NCI-H1048 (cell line): ENCODE measurements around the gene ENTPD7.
A peak's percentile ranks its signal among the peaks of the same experiment; 100 is the strongest.
"Not testable (repeated sequence)": the region's sequence is repeated elsewhere in the genome, so short reads cannot be mapped to it uniquely, and the experiment has no call there.

Experiments
- DNase-seq: peaks from one replicate; lab custom pipeline; 2025; lab: John Stamatoyannopoulos, UW

The ENTPD7 gene

GRCh38 chr10:99685597-99685967, 26.3 kb downstream of the ENTPD7 start:
- DNase-seq: no peak

- no peak for DNase-seq
Measured at GRCh38 chr10:99689461-99689860, 30.2 kb downstream of the ENTPD7 start.

DNA sequence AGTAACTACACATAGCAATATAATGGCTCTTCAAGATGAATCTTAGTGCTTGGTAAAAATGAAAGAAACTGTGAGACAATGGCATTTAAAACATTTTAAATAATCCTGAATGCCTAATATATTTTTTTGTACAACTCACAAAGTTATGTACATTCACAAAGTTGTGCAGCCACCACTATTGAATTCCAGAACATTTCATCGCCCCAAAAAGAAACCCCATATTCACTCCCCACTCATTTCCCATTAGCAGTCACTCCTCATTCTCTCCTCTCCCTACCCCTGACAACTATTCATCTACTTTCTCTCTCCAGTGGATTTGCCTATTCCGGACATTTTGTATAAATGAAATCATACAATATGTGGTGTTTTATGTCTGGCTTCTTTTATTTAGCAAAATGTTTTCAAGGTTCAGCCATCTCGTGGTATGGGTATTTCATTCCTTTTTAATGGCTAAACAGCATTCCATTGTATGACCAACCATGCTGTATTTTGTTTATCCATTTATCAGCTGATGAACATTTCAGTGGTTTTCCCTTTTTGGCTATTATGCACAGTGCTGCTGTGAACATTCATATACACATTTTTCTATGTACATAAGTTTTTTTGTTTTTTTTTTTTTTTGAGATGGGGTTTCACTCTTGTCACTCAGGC, 34.7 kb downstream of the ENTPD7 start:
- DNase-seq: no peak

DNA sequence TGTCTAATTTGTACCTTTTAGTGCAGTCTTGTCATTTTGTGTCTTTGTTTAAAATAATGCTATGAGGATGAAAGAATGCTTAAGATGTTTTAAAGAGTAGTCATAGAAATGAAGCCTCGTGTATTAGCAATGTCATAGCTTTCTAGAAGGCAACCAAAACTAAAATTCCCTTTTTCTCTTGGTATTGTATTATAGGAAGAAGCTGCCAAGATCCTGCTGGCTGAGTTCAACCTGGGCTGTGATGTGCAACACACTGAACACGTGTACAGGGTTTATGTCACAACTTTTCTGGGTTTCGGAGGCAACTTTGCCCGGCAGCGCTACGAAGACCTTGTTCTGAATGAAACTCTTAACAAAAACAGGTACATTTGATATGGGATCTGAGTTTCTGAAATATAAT, 36.5 kb downstream of the ENTPD7 start:
- no peak for DNase-seq

DNA sequence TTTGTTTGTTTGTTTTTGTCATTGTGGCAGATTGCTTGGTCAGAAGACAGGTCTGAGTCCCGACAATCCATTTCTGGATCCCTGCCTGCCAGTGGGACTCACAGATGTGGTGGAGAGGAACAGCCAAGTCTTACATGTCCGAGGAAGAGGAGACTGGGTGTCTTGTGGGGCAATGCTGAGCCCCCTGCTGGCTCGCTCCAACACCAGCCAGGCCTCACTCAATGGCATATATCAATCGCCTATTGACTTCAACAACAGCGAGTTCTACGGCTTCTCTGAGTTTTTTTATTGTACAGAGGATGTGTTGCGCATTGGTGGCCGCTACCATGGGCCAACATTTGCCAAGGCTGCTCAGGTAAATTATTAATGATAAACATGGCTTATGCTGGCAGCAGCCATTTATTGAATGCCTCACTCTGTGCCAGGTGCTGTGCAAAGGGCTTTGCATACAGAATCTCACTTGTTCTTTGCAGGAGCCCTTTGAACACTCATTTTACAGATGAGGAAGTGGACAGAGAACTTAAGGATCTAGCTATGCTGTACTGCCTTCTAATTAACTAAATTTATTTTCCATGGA, 39.3 kb downstream of the ENTPD7 start:
- DNase-seq: no peak

- no peak for DNase-seq
Measured at GRCh38 chr10:99700649-99701048, 41.3 kb downstream of the ENTPD7 start.

- no peak for DNase-seq
Measured at GRCh38 chr10:99708428-99709012, 49.2 kb downstream of the ENTPD7 start.

DNA sequence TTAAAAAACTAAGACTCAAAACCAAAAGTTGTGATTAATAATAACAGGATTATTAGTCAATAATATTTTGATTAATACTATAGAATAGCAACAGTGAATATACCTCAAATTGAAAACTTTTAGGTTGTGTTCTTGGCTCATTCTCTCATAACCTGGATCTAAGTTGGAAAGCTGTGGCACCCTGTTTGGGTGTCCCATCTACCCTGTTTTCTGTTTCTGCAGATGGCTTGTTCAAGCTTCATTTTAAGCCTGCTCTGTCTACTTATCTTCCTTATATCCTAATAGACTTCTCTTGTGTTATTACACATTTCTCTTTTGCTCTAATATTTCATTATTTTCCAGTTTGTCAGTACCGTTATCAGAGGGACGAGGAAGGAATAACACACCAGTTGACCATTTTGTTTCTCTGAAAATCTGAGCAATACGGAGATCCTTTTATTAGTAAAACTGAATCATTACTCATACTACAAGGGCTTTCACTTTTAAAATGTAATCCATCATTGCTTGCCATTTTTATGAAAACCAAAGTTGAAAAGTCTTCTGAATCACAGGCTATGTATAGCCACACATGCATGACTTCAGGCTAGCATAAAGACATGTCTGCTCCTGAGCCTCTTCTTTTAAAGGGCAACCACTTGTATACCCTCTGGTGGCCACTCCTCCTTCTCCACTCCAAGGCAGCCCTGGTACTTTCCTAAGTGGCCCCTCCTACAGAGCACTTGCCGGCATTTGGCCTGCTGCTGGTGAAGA, 50.3 kb downstream of the ENTPD7 start:
- DNase-seq: no peak

- DNase-seq: peak; percentile 13
Measured at GRCh38 chr10:99711129-99711719, 51.9 kb downstream of the ENTPD7 start.

DNA sequence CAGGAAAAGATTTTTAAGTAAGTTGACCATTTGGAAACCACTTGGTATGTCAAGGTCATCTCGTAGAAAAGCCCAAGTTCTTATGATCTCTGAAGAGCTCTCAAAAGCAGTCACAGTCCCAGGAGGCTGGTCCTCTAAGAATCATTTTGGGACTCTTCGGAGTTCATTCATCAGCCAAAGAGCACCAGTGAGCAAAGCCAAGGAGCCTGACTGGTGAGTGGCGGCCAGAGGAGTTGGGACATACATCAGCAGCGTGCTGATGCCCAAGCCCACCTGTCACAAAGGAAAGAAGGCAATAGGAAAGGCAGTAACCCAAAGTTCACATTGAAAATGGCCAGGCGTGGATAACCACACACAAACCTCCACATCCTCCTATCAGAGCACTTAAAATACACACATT, 55.1 kb downstream of the ENTPD7 start:
- DNase-seq: no peak

DNA sequence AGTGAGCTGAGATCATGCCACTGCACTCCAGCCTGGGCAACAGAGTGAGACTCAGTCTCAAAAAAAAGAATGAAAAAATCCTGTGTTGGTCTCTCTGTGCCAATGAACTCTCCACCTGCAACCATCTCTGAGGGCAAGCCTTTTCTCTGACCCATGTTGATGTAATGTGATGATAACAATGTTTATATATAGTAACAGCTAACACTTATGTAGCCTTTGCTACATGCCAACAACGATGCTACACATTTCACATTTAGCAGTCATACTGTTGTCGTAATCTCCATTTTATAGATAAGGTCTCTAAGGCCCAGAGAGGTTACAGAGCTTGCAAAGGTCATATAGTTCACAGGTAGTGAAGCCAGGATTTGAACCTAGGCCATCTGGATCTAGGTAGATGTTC, 61.1 kb downstream of the ENTPD7 start:
- no peak for DNase-seq

GRCh38 chr10:99730026-99730425, 70.7 kb downstream of the ENTPD7 start:
- DNase-seq: no peak

DNA sequence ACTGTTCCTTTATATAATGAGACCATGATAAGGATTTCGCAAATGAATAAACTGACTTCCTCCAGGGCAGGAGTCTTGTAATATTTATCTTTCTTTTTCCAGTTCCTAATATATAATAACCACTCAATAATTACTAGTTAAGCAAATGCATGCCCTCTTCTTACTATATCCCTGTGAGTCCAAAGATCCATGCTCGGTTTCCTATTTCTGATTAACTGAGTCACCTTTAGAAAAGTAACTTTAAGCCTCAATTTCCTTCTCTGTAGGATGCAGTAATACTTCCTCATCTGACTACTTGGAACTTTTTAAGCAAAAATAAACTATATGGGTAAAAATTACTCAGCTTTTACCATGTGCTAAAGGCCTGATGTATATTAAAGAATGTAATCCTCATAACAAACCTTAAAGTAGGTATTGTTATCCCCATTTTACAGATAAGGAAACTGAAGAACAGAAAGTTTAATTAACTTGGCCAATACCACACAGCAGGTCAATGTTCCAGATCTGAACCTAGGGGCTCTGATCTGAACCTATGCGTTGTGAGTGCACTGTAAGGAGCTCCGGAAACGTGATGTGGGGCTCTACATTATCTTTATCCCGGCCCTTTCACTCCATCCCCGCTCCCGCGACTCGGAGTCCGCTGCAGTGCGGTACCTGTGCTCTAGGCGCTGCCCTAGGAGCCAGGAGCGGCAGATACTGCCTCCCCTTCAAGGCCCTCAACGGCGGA, 72.2 kb downstream of the ENTPD7 start:
- no peak for DNase-seq

DNA sequence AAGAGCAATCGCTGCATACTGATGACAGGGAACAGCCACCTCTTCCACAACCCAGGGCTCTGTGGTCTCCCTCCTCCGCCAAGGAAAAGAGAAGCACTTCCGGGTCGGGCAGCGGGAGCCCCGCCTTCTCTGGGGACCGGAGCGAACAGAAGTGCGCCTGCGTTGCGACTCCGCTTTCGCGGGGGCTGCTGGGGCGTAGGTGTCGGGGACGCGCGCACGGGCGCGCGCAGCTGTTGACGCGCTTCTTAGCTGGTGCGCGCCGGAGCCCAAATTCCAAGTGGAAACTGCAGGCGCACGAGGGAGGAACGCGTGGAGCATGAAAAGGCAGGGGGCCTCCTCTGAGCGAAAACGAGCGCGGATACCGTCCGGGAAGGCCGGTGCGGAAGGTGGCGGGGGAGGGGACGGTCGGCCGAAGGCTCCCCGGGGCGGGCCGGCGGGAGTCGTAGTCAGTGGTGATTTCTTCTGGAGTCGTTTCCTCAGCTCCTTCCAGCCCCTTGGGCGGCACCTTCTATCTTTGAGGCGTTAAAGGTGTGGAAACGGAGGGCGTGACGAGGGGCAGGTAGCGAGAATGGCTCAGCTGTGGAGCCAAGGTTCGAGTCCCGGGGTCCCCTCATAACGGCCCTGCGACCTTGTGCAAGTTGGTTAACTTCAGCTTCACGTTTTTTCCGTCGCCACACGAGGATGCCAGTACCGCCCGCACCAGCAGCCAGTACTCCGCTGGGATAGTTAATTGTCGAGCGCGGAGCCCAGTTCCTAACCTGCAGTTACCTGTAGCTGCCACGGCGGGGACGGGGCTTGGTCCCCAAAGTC, 72.9 kb downstream of the ENTPD7 start, which contains the start of the genes COX15 and CUTC:
COX15 (minus strand) TSS at position 95 of the 810 bp plus-strand sequence; CDS start at position 17, 78 bp downstream.
CUTC (plus strand) TSS at position 202 of the 810 bp plus-strand sequence; CDS start at position 317, 115 bp downstream.
- peak; percentile 85 for DNase-seq

GRCh38 chr10:99733366-99733765, 74.1 kb downstream of the ENTPD7 start:
- no peak for DNase-seq

DNA sequence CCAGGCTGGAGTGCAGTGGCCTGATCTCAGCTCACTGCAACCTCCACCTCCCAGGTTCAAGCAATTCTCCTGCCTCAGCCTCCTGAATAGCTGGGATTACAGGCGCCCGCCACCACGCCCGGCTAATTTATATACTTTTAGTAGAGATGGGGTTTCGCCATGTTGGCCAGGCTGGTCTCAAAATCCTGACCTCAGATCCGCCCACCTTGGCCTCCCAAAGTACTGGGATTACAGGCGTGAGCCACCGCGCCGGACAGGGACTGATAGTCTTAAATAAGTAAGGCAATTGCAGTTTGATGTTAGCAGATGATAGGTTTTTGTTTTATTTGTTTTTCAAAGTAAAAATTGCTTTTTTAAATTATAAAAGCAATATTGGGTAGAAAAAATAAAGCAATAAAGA, 74.8 kb downstream of the ENTPD7 start:
- not testable (repeated sequence) for DNase-seq

DNA sequence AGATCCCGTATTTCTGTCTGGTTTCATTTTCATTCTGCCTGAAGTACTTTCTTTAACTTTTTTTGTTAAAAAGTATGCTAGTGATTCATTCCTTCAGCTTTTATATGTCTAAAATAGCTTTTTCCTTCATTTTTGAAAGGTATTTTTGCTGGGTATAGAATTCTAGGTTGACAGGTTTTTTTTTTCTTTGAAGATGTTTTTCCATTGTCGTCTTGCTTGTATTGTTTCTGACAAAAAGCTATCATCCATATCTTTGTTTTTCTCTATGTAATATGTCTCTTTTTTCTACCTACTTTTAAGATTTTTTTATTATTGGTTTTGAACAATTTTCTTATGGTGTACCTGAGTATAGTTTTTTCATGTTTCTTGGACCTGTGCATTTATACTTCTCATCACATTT, 81.0 kb downstream of the ENTPD7 start:
- no peak for DNase-seq

DNA sequence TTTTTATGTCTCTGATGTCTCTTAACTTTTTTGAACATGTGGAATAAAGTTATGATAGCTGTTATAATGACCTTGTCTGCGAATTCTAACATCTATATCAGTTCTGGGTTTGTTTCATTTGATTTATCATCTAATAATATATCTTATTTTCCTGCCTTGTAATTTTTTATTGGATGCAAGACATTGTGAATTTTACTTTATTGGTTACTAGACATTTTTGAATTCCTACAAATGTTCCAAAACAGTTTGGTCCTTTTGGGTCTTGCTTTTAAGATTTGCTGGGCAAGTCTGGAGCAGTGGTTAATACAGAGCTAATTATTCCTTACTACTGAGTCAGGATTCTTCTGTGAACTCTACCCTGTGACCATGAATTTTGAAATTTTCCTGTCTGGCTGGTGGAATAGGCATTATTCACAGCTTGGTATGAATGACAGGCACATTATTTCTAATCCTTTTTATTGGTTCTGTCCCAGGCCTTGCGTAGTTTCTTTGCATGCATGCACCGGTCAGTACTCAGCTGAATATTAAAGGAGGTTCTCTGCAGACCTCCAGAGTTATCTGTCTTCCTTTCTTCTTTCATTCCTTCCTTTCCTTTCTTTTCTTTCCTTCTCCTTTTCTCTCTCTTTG, 81.7 kb downstream of the ENTPD7 start:
- no peak for DNase-seq

DNA sequence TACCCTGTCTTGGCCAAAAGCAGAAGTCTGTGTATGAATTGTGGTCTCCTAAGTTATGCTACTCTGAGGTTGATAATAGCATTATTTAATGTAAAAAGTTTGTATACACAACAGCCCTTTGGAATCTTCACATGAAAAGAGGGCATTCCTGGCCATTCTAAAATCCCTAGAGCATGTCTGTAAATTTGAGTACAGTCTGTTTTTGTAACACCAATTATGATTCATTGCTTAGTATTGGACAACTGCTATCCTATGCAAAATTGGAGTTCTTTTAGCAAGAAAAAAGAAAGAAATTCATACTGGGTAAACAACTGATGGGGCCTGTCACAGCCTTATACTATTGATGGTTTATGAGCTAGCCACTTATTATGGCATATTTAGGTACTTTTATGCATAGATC, 82.9 kb downstream of the ENTPD7 start:
- DNase-seq: no peak

GRCh38 chr10:99742701-99743100, 83.4 kb downstream of the ENTPD7 start:
- no peak for DNase-seq
